PFSK-1 (cell line): ENCODE data around the gene CTCF.

Experiments used
- FOXP2 ChIP-seq: optimal IDR thresholded peaks from 2 replicates; pipeline ENCODE3; 2011; ENCODE audit warnings: borderline replicate concordance, control low read depth, inconsistent platforms; ENCODE audit not compliant: insufficient read depth; ENCODE audit errors: extremely low read length, extremely low read depth
- POLR2AphosphoS5 ChIP-seq: IDR thresholded peaks from 2 replicates; pipeline ENCODE4 v1.6.1; 2012; ENCODE audit warnings: low read depth, mild to moderate bottlenecking, control low read depth, low read length, moderate library complexity
- SIN3A ChIP-seq: IDR thresholded peaks from 2 replicates; pipeline ENCODE4 v1.6.1; 2012; ENCODE audit warnings: mild to moderate bottlenecking, low read length, moderate library complexity, borderline replicate concordance; ENCODE audit not compliant: insufficient read depth
- TAF1 ChIP-seq: IDR thresholded peaks from 2 replicates; pipeline ENCODE4 v1.6.1; 2012; ENCODE audit warnings: low read length, control low read depth, borderline replicate concordance; ENCODE audit not compliant: insufficient read depth
- TF ChIP-seq, protein P1 (sequence below), 2 experiments: IDR thresholded peaks; 2 replicates each; pipeline versions ENCODE4 v1.6.1 to v1.8.0; 2011 to 2012; ENCODE audit warnings: low read depth in 2 of 2, low read length in 2 of 2, control low read depth in 1 of 2, inconsistent platforms in 1 of 2, mild to moderate bottlenecking in 1 of 2, moderate library complexity in 1 of 2; ENCODE audit not compliant: insufficient read depth in 1 of 2

Gene CTCF

GRCh38 chr16:67534431-67534830 is 27.9 kb upstream of the CTCF start:
- TF ChIP-seq SIN3A (no peak), POLR2AphosphoS5 (no peak), TAF1 (no peak), FOXP2 (no peak)
- TF ChIP-seq, protein P1, sequence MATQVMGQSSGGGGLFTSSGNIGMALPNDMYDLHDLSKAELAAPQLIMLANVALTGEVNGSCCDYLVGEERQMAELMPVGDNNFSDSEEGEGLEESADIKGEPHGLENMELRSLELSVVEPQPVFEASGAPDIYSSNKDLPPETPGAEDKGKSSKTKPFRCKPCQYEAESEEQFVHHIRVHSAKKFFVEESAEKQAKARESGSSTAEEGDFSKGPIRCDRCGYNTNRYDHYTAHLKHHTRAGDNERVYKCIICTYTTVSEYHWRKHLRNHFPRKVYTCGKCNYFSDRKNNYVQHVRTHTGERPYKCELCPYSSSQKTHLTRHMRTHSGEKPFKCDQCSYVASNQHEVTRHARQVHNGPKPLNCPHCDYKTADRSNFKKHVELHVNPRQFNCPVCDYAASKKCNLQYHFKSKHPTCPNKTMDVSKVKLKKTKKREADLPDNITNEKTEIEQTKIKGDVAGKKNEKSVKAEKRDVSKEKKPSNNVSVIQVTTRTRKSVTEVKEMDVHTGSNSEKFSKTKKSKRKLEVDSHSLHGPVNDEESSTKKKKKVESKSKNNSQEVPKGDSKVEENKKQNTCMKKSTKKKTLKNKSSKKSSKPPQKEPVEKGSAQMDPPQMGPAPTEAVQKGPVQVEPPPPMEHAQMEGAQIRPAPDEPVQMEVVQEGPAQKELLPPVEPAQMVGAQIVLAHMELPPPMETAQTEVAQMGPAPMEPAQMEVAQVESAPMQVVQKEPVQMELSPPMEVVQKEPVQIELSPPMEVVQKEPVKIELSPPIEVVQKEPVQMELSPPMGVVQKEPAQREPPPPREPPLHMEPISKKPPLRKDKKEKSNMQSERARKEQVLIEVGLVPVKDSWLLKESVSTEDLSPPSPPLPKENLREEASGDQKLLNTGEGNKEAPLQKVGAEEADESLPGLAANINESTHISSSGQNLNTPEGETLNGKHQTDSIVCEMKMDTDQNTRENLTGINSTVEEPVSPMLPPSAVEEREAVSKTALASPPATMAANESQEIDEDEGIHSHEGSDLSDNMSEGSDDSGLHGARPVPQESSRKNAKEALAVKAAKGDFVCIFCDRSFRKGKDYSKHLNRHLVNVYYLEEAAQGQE (IDR thresholded peaks at IDR 0.05; ENCODE audit: insufficient read depth in 1 of 2, low read depth in 2 of 2, low read length in 2 of 2), result no peak

DNA sequence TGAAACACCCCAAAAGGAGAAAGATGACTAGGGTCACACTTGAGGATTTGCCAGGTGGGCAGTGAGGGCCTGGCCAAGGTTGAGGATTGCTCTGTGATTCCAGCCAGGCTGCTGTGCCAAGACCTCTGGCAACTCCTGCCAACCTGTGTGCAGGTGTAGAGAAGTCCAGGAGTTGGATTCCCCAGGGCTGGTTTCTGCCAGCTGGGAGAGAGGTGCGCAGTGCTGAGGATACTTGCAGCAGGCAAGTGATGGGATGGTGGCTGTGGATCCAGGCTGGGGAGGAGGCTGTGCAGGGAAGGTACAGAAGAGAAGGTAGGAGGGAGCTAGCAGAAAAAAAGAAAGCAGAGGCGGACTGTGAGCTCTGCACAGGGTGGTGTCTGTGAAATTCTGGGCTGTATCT is 27.1 kb upstream of the CTCF start:
- no peak for TF ChIP-seq TAF1
- TF ChIP-seq SIN3A, result no peak
- TF ChIP-seq, protein P1 (IDR thresholded peaks at IDR 0.05; ENCODE audit: insufficient read depth in 1 of 2, low read depth in 2 of 2, low read length in 2 of 2), result no peak
- TF ChIP-seq POLR2AphosphoS5, result no peak
- no peak for TF ChIP-seq FOXP2

- TF ChIP-seq SIN3A (no peak), POLR2AphosphoS5 (peak; percentile 20; the same call in 1 of the 2 replicates)
Measured at GRCh38 chr16:67537270-67537635, 25.1 kb upstream of the CTCF start.

DNA sequence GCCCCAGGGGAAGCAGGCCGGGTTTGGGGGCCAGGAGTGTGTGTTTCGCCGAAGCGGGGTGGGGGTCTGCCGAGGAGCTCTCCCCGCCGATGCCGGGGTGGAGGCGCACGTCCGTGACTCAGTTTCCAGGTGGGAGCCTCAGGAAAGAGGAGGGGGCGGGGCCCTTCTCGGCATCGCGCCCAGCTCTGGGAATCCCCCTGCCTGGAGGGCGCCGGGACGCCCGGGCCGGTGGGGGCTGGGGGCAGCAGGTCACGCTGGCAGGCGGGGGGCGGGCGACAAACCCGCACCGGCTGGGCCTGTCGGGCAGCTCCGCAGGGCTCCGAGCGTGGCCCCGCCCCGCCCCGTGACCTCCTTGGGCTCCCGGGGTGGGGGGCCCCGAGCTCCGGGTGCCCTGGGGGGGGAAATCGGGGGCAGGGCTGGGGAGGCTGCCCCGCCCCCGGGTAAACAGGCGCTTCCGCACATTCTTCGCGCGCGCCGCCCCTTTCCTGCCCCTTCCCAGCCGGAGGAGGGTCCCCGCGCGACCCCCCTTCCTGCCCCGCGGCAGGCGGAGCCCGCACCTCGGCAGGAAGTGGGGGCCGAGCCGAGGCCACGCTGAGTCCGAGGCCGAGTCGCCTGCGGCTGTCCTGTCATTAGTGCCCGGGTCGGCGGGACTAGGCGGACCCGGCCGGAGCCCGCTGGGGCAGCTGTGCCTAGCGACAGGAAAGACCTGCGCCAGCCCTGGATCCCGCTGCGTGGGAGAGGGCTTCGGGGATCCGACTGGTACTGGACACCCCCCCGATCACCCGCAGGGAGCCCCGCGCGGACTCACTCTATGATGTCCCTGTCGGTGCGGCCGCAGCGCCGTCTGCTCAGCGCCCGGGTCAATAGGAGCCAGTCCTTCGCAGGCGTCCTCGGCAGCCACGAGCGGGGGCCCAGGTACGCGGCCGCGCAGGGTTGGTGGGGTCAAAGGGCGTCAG is 24.4 kb upstream of the CTCF start:
- TF ChIP-seq TAF1, result no peak
- TF ChIP-seq FOXP2, result peak; percentile 62
- TF ChIP-seq SIN3A, result peak; percentile 77; the same call in 1 of the 2 replicates
- 0 out of 2 replicates have a peak, but pooled peaks have one; percentile 36 for TF ChIP-seq POLR2AphosphoS5

DNA sequence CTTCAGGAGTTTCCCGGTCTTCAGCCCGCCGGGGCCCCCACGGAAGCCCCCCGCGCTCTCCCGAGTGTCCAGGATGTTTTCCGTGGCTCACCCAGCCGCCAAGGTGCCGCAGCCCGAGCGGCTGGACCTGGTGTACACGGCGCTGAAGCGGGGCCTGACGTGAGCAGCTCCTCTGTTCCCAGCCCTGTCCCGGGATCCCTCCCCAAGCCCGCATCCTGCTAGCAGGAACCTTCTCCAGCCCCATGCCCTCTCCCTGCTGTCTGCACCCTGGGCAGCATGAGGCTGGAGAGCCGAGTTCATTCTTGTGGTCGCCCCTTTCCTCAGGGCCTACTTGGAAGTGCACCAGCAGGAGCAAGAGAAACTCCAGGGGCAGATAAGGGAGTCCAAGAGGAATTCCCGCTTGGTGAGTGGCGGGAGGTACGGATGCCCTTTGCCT is 23.6 kb upstream of the CTCF start:
- TF ChIP-seq TAF1 (no peak), FOXP2 (no peak)

DNA sequence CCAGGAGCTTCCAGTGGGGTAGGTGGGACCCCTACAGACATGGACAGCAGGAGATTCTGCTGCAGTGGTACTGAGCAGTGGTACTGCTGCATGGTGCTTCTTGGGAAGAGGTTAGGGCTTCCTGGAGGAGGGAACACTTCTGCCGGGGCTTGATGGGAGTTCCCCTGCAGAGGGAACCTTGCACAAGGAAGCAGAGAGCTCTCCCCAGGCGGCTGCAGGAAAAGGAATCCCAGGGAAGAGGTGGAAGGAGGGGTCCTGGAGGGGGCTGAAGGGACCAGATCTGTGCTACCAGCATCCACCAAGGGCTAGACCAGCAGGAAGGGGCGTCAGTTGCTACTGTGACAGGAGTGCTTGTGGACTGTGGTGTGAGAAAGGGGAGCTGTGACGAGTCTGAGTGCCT is 23.1 kb upstream of the CTCF start:
- no peak for TF ChIP-seq SIN3A
- no peak for TF ChIP-seq POLR2AphosphoS5
- no peak for TF ChIP-seq FOXP2
- no peak for TF ChIP-seq TAF1
- TF ChIP-seq, protein P1 (IDR thresholded peaks at IDR 0.05; ENCODE audit: insufficient read depth in 1 of 2, low read depth in 2 of 2, low read length in 2 of 2), result no peak
